HepG2 (cell line): ENCODE measurements around the gene HSPB6. TPM values are rescaled to one million over a fixed set of nuclear protein-coding genes. Genes with fewer than 3 reads are reported as not detected.

ENCODE experiments used
- AGO2 ChIP-seq: fragments of 200-400 bp; formaldehyde crosslinking; optimal IDR thresholded peaks from 2 replicates; pipeline ENCODE3; 2017; ENCODE audit warnings: mild to moderate bottlenecking, low read depth, low read length, moderate library complexity
- ASH2L ChIP-seq: fragments of 300-600, 200-600 bp; sonication (generic); IDR thresholded peaks from 2 replicates; pipeline ENCODE4 v1.7.0; 2017; ENCODE audit warnings: low read depth, mild to moderate bottlenecking, moderate library complexity, mixed read lengths, low read length; ENCODE audit not compliant: insufficient read length
- FOSL2 ChIP-seq: sonication (generic); formaldehyde crosslinking; IDR thresholded peaks from 2 replicates; pipeline ENCODE4 v1.4.0; 2020; ENCODE audit warnings: missing genetic modification reagents
- FOXO4 ChIP-seq: sonication (generic); formaldehyde crosslinking; conservative IDR thresholded peaks from 2 replicates; pipeline ENCODE4 v1.8.1; 2023; ENCODE audit warnings: missing genetic modification reagents
- GABPB1 ChIP-seq: IDR thresholded peaks from 2 replicates; pipeline ENCODE4 v1.6.1; 2016; ENCODE audit warnings: mild to moderate bottlenecking, missing genetic modification reagents, moderate library complexity, missing compliant biosample characterization
- GATA4 ChIP-seq: sonication (generic); IDR thresholded peaks from 2 replicates; pipeline ENCODE4 v1.6.1; 2016; ENCODE audit warnings: antibody characterized with exemption, low read depth, borderline replicate concordance
- MAFK ChIP-seq, 2 experiments: IDR thresholded peaks in 1 of 2; conservative IDR thresholded peaks in 1 of 2; 2 replicates each; pipeline ENCODE4 v1.6.1; 2011; ENCODE audit warnings: improper control_type of control experiment in 2 of 2, low read length in 2 of 2
- MLX ChIP-seq: IDR thresholded peaks from 2 replicates; pipeline ENCODE4 v1.6.1; 2016
- PCBP2 ChIP-seq: fragments of 200-400 bp; formaldehyde crosslinking; optimal IDR thresholded peaks from 2 replicates; pipeline ENCODE3; 2018; ENCODE audit warnings: low read length, low read depth; ENCODE audit not compliant: poor library complexity, severe bottlenecking
- PHB2 ChIP-seq: fragments of 450-650 bp; IDR thresholded peaks from 2 replicates; pipeline ENCODE4 v1.6.1; 2018; ENCODE audit not compliant: partially characterized antibody
- RARA ChIP-seq: IDR thresholded peaks from 2 replicates; pipeline ENCODE4 v1.6.1; 2016; ENCODE audit warnings: missing genetic modification reagents, missing compliant biosample characterization
- SKIL ChIP-seq: sonication (generic); formaldehyde crosslinking; IDR thresholded peaks from 2 replicates; pipeline ENCODE4 v1.8.0; 2022; ENCODE audit warnings: missing genetic modification reagents, mild to moderate bottlenecking, moderate library complexity, borderline replicate concordance
- YEATS2 ChIP-seq: sonication (generic); formaldehyde crosslinking; IDR thresholded peaks from 2 replicates; pipeline ENCODE4 v1.4.0; 2020; ENCODE audit warnings: missing genetic modification reagents, borderline replicate concordance
- ZNF572 ChIP-seq: sonication (generic); formaldehyde crosslinking; IDR thresholded peaks from 2 replicates; pipeline ENCODE4 v1.5.1; 2020; ENCODE audit warnings: mild to moderate bottlenecking, missing genetic modification reagents
- ZNF609 ChIP-seq: sonication (generic); formaldehyde crosslinking; IDR thresholded peaks from 2 replicates; pipeline ENCODE4 v1.4.0; 2020; ENCODE audit warnings: mild to moderate bottlenecking, missing genetic modification reagents, borderline replicate concordance
- ZNF710 ChIP-seq: sonication (generic); formaldehyde crosslinking; IDR thresholded peaks from 2 replicates; pipeline ENCODE4 v1.5.0; 2020; ENCODE audit warnings: mild to moderate bottlenecking, missing genetic modification reagents, borderline replicate concordance
- ZNF839 ChIP-seq: sonication (generic); formaldehyde crosslinking; IDR thresholded peaks from 2 replicates; pipeline ENCODE4 v1.4.0; 2020; ENCODE audit warnings: missing genetic modification reagents, mild to moderate bottlenecking, borderline replicate concordance
- polyA plus RNA-seq, 8 experiments: library from polyadenylated mRNA; depleted of rRNA in 3 of 8; stranded (reverse) in 7 of 8; unstranded in 1 of 8; fragments of >200 nt; fragmentation: Illumina TruSeq in 4 of 8; extraction: Trizol in 4 of 8; gene quantifications; 2 replicates each; pipeline versions ENCODE4 v1.2.1 to v1.2.3, GENCODE V29; 2011 to 2016; ENCODE audit warnings: low read depth in 4 of 8, missing spikeins in 1 of 8, mixed read lengths in 1 of 8; ENCODE audit not compliant: insufficient read depth in 1 of 8
- total RNA-seq, 5 experiments: library from RNA; depleted of rRNA; stranded (reverse); fragments of >200 nt; fragmentation: Illumina TruSeq; extraction: Trizol; gene quantifications; 2 replicates each; pipeline ENCODE4 v1.2.3, GENCODE V29; 2016; ENCODE audit warnings: low read depth in 1 of 5

Gene HSPB6
- total and polyA plus RNA-seq, 2 of the 13 experiments (the other 11 are each of a cell fraction or from before 2014, with no cell fraction given), result 0.18 TPM; not detected in 1

- no peak for TF ChIP-seq GATA4
- TF ChIP-seq YEATS2 (CRISPR knock-in tag), result no peak
- TF ChIP-seq ZNF839, result no peak
- TF ChIP-seq AGO2, result peak; percentile 86
- TF ChIP-seq GABPB1 (CRISPR knock-in tag), result no peak
- no peak for TF ChIP-seq ZNF572
- no peak for TF ChIP-seq PCBP2
- no peak for TF ChIP-seq MLX
- no peak for TF ChIP-seq ASH2L
- TF ChIP-seq ZNF609 (CRISPR knock-in tag), result no peak
- no peak for TF ChIP-seq MAFK (conservative IDR thresholded peaks at IDR 0.05 in 1 of 2, IDR thresholded peaks at IDR 0.05 in 1 of 2; ENCODE audit: low read length in 2 of 2)
- no peak for TF ChIP-seq ZNF710 (CRISPR knock-in tag)
- 0 out of 2 replicates have a peak, but pooled peaks have one; percentile 10 for TF ChIP-seq FOXO4 (CRISPR knock-in tag)
- TF ChIP-seq SKIL (CRISPR knock-in tag), result no peak
- TF ChIP-seq FOSL2 (CRISPR knock-in tag), result no peak
- no peak for TF ChIP-seq RARA (CRISPR knock-in tag)
- TF ChIP-seq PHB2, result no peak
These were observed 40.1 kb upstream of the HSPB6 start (continued) for GRCh38 chr19:35796645-35797542.
